OCI-LY1 (cell line): ENCODE results near the gene ANKRD35.

Experiments
- H2AFZ ChIP-seq: fragments of 200-600 bp; sonication (generic), shearing (Covaris generic); 2 replicates; pipeline ENCODE4 v1.6.0; 2014; ENCODE audit warnings: antibody characterized with exemption, mild to moderate bottlenecking, low read length
- H3F3A ChIP-seq: fragments of 200-600 bp; sonication (generic), shearing (Covaris generic); 2 replicates; pipeline ENCODE4 v1.6.0; 2014; ENCODE audit warnings: mild to moderate bottlenecking, antibody characterized with exemption, low read length, moderate library complexity; ENCODE audit not compliant: insufficient read depth
- H3K27ac ChIP-seq: fragments of 200-600 bp; sonication (generic); 2 replicates; pipeline ENCODE4 v1.5.1; 2014; ENCODE audit warnings: low read length, mixed run types, mild to moderate bottlenecking, low read depth; ENCODE audit not compliant: poor library complexity, severe bottlenecking
- H3K27me3 ChIP-seq: fragments of 200-600 bp; sonication (generic); 2 replicates; pipeline ENCODE4 v1.6.0; 2014; ENCODE audit warnings: antibody characterized with exemption, mild to moderate bottlenecking, low read length, moderate library complexity; ENCODE audit not compliant: insufficient read depth
- H3K36me3 ChIP-seq: fragments of 200-600 bp; sonication (generic); 2 replicates; pipeline ENCODE4 v1.6.1; 2014; ENCODE audit warnings: mild to moderate bottlenecking, antibody characterized with exemption, low read length, moderate library complexity, mixed read lengths; ENCODE audit not compliant: insufficient read depth
- H3K4me1 ChIP-seq: fragments of 200-600 bp; sonication (generic); 2 replicates; pipeline ENCODE4 v1.5.1; 2014; ENCODE audit warnings: mild to moderate bottlenecking, low read length, moderate library complexity; ENCODE audit not compliant: insufficient read depth, severe bottlenecking
- H3K4me2 ChIP-seq: fragments of 200-600 bp; sonication (generic), shearing (Covaris generic); 2 replicates; pipeline ENCODE4 v1.6.1; 2014; ENCODE audit warnings: low read length
- H3K4me3 ChIP-seq: fragments of 200-600 bp; sonication (generic); 2 replicates; pipeline ENCODE4 v1.5.1; 2014; ENCODE audit warnings: low read length, low read depth, mild to moderate bottlenecking, mixed read lengths; ENCODE audit not compliant: poor library complexity, severe bottlenecking
- H3K79me2 ChIP-seq: fragments of 200-600 bp; shearing (Covaris generic); 2 replicates; pipeline ENCODE4 v1.6.1; 2016; ENCODE audit warnings: mixed run types, low read length, mixed read lengths; ENCODE audit not compliant: insufficient read depth
- H3K9ac ChIP-seq: fragments of 200-600 bp; sonication (generic), shearing (Covaris generic); 2 replicates; pipeline ENCODE4 v1.6.1; 2014; ENCODE audit warnings: mild to moderate bottlenecking, low read length, mixed read lengths
- H3K9me2 ChIP-seq: fragments of 200-600 bp; sonication (generic), shearing (Covaris generic); 2 replicates; pipeline ENCODE4 v1.6.1; 2014; ENCODE audit warnings: low read depth, mild to moderate bottlenecking, low read length, mixed read lengths
- H3K9me3 ChIP-seq: fragments of 200-600 bp; shearing (Covaris generic); 2 replicates; pipeline ENCODE4 v1.6.1; 2014; ENCODE audit warnings: low read length, mixed read lengths
- H4K20me1 ChIP-seq: fragments of 200-600 bp; sonication (generic), shearing (Covaris generic); 2 replicates; pipeline ENCODE4 v1.6.0; 2016; ENCODE audit warnings: mild to moderate bottlenecking, low read length; ENCODE audit not compliant: insufficient read depth
- EZH2 ChIP-seq: fragments of 200-600 bp; sonication (generic), shearing (Covaris generic); IDR thresholded peaks from 2 replicates; pipeline ENCODE4 v1.8.0; 2017; ENCODE audit warnings: borderline replicate concordance, mixed run types, mild to moderate bottlenecking, antibody characterized with exemption, low read length, moderate library complexity, mixed read lengths
- TF ChIP-seq, protein P1 (sequence below): fragments of 200-600 bp; sonication (generic), shearing (Covaris generic); IDR thresholded peaks from 2 replicates; pipeline ENCODE4 v1.5.1; 2017; ENCODE audit warnings: mild to moderate bottlenecking, antibody characterized with exemption, low read length, moderate library complexity, mixed read lengths

Gene ANKRD35

DNA sequence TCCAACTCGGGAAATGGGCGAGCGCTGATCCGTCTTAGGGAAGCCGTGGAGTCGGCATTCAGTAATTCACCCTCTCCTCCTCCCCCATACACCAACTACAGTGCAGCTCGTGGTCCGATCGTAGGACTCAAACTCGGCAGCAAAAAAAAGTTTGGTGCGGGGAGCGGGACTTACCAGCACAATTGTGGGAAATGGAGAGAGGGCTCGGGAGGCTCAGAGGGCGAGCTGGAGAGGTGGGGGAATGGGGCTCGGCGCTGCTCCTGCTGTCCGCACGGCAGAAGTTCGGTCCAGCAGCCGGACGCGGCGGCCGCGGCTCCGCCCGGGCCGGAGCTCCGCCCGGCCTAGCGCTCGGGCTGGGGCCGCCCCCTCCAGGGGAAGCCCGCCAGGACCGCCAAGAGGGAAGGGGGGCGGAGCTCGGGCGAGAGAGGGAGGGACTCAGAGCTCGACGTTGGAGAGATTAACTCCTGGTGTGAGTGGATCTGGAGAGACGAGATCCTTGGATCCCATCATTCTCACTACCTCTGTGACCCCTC lies 26.1 kb downstream of the ANKRD35 start:
- Histone ChIP-seq H3K9ac (peak overlapping the region; percentile 59), H3K27me3 (no peaks in the 10 kb centered on the region), H3K9me2 (no peaks in the 10 kb centered on the region), H3K36me3 (peaks cover 5% of the 10 kb centered on the region; the same call in 1 of the 2 replicates), H3F3A (no peaks in the 10 kb centered on the region), H4K20me1 (no peaks in the 10 kb centered on the region), H3K9me3 (no peaks in the 10 kb centered on the region), H3K4me2 (peak overlapping the region; percentile 66), H3K27ac (peak overlapping the region; percentile 4), H3K4me1 (peaks cover 12% of the 10 kb centered on the region), H3K79me2 (no peaks in the 10 kb centered on the region), H3K4me3 (peak overlapping the region; percentile 69), H2AFZ (peak overlapping the region; percentile 90)
- TF ChIP-seq, protein P1, sequence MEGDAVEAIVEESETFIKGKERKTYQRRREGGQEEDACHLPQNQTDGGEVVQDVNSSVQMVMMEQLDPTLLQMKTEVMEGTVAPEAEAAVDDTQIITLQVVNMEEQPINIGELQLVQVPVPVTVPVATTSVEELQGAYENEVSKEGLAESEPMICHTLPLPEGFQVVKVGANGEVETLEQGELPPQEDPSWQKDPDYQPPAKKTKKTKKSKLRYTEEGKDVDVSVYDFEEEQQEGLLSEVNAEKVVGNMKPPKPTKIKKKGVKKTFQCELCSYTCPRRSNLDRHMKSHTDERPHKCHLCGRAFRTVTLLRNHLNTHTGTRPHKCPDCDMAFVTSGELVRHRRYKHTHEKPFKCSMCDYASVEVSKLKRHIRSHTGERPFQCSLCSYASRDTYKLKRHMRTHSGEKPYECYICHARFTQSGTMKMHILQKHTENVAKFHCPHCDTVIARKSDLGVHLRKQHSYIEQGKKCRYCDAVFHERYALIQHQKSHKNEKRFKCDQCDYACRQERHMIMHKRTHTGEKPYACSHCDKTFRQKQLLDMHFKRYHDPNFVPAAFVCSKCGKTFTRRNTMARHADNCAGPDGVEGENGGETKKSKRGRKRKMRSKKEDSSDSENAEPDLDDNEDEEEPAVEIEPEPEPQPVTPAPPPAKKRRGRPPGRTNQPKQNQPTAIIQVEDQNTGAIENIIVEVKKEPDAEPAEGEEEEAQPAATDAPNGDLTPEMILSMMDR = no peak
- TF ChIP-seq EZH2 = no peak

DNA sequence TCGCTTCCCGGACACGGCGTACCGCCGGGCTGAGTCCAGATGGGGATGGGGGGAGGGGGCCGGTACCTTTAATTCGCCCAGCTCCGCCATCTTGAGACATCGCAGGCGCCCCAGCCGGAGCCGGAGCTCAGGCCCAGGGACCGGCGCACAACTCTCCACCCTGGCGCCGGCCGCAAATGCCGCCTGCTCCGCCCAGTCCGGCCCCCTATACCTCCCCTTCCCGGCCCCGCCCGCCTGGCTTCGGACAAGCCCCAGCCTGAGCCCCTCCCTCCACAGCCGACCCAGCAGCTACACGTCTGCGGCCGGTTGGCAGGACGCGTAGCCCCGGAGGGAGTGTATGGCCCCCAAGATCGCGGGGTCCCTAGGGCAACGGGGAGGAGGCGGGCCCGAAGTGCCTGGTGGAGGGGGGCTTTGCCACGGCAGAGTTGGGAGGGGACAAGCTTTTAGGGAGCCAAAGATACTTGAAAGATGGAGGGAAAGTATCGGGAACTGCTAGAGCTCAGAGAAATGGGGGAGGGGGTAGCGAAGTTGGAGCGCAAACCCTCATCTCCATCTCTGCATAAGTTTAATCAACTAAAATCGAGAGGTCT lies 26.7 kb downstream of the ANKRD35 start, which contains the start of gene PIAS3:
Gene PIAS3 (minus strand): TSS at position 181 of the 590 bp plus-strand sequence. CDS start 91 bp downstream, at position 90.
- Histone ChIP-seq H2AFZ (peak within 1 kb of the TSS; percentile 90), H3K4me1 (peaks cover 12% of the 10 kb centered on the region), H3K9ac (peak within 1 kb of the TSS; percentile 65), H4K20me1 (no peaks in the 10 kb centered on the region), H3K9me2 (no peaks in the 10 kb centered on the region), H3F3A (no peaks in the 10 kb centered on the region), H3K79me2 (no peaks in the 10 kb centered on the region), H3K4me2 (peak within 1 kb of the TSS; percentile 66), H3K9me3 (no peaks in the 10 kb centered on the region), H3K4me3 (peak within 1 kb of the TSS; percentile 69), H3K27ac (peak within 1 kb of the TSS; percentile 4), H3K27me3 (no peaks in the 10 kb centered on the region), H3K36me3 (peaks cover 10% of the 10 kb centered on the region; the same call in 1 of the 2 replicates)
- TF ChIP-seq, protein P1 = no peak
- no peak for TF ChIP-seq EZH2

DNA sequence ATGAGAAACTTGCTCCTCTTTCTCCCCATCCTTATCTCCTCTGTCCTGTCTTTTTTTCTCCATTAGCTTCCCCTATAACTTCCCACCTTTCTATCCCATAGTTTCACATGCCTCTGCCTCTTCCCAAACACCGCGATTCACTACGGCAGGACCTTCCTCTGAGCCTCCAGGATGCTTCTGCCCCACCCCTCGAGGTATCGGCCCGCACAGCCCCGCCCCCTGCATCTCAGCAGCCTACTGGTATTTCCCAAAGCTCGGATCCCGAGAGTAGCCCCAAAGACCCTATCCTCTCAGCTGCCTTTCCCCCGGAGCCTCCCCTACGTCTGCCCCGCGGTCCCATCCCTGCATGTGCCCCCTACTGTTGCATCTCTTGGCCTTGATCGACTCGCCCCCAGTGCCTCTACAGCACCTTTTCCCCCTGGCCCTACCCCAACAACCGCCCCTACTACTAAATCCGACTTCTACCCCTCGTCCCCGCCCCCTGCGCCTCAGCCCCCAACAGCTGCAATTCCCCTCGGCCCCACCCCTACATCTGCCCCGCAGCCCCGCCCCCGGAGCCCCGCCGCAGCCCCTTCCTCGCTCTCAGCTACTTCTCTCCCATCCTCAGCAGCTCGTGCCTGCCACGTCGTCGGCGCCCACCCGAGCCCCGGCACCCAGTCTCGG lies 27.3 kb downstream of the ANKRD35 start:
- Histone ChIP-seq H3K9me3 (no peaks in the 10 kb centered on the region), H3K79me2 (no peaks in the 10 kb centered on the region), H2AFZ (no peak overlapping the region), H3K27me3 (no peaks in the 10 kb centered on the region), H3K27ac (no peak overlapping the region), H3K4me2 (peak overlapping the region; percentile 66), H3K4me1 (peaks cover 12% of the 10 kb centered on the region), H3K9ac (peak overlapping the region; percentile 65), H3F3A (no peaks in the 10 kb centered on the region), H4K20me1 (no peaks in the 10 kb centered on the region), H3K4me3 (peak overlapping the region; percentile 69), H3K9me2 (no peaks in the 10 kb centered on the region), H3K36me3 (peaks cover 16% of the 10 kb centered on the region; the same call in 1 of the 2 replicates)
- TF ChIP-seq EZH2 = no peak
- TF ChIP-seq, protein P1 = no peak
